GM19468 (cell line): ENCODE data around the gene ERRFI1.
"Not testable (repeated sequence)": the region's sequence is repeated elsewhere in the genome, so short reads cannot be mapped to it uniquely, and the experiment has no call there.

Experiments
- ATAC-seq: cut with Tn5 transposase; IDR thresholded peaks from one replicate; pipeline ENCODE4 v1.9.1; 2021; ENCODE audit warnings: mild to moderate bottlenecking, moderate library complexity, moderate number of reproducible peaks; ENCODE audit not compliant: unreplicated experiment; ENCODE audit errors: extremely low read depth

ERRFI1 gene

GRCh38 chr1:7983086-7983778 lies 42.9 kb downstream of the ERRFI1 start:
- no peak for ATAC-seq

- ATAC-seq, result no peak
Observed at GRCh38 chr1:7980984-7981383, 45.1 kb downstream of the ERRFI1 start.

- no peak for ATAC-seq
Observed at GRCh38 chr1:7975212-7975865, 50.8 kb downstream of the ERRFI1 start.

GRCh38 chr1:7973086-7973485 lies 53.0 kb downstream of the ERRFI1 start:
- ATAC-seq, result no peak

GRCh38 chr1:7972285-7972684 lies 53.8 kb downstream of the ERRFI1 start:
- ATAC-seq, result no peak

GRCh38 chr1:7971024-7971423 lies 55.1 kb downstream of the ERRFI1 start:
- ATAC-seq, result no peak

- ATAC-seq, result no peak
Observed at GRCh38 chr1:7970246-7970645, 55.9 kb downstream of the ERRFI1 start.

GRCh38 chr1:7967651-7968050 lies 58.5 kb downstream of the ERRFI1 start:
- ATAC-seq, result no peak

- ATAC-seq, result no peak
Observed at GRCh38 chr1:7967196-7967595, 58.9 kb downstream of the ERRFI1 start.

GRCh38 chr1:7964476-7964875 lies 61.6 kb downstream of the ERRFI1 start:
- ATAC-seq, result no peak

GRCh38 chr1:7963841-7964240 lies 62.3 kb downstream of the ERRFI1 start:
- ATAC-seq, result not testable (repeated sequence)

GRCh38 chr1:7963378-7963730 lies 62.8 kb downstream of the ERRFI1 start:
- not testable (repeated sequence) for ATAC-seq

GRCh38 chr1:7962636-7963377 lies 63.3 kb downstream of the ERRFI1 start:
- ATAC-seq, result no peak

- ATAC-seq, result no peak
Observed at GRCh38 chr1:7962014-7962335, 64.1 kb downstream of the ERRFI1 start.
